T-helper 17 cell (primary cell): Measurements from ENCODE around the gene GET4. TPM values are rescaled to one million over a fixed set of nuclear protein-coding genes. Genes with fewer than 3 reads are reported as not detected.
"Not testable (repeated sequence)": the region's sequence is repeated elsewhere in the genome, so short reads cannot be mapped to it uniquely, and the experiment has no call there.

Experiments used
- ATAC-seq: fragments of 150-1000 bp; cut with Tn5 transposase; 2 replicates; pipeline ENCODE4 v1.10.0; 2021; ENCODE audit warnings: mild to moderate bottlenecking, moderate library complexity
- DNase-seq, 3 donors: peaks; one replicate each; pipeline versions ENCODE4 v3.0.0 to v3.0.0-alpha.2; 2020 to 2021
- H3K9me3 ChIP-seq: one replicate; pipeline ENCODE4 v1.7.0; 2013; ENCODE audit warnings: low read length, mild to moderate bottlenecking; ENCODE audit not compliant: control insufficient read depth, poor library complexity, severe bottlenecking
- H3K27ac Mint-ChIP-seq: one replicate; pipeline ENCODE4 v1.8.0; 2022; ENCODE audit warnings: mild to moderate bottlenecking, moderate library complexity, mixed read lengths
- H3K27me3 Mint-ChIP-seq: one replicate; pipeline ENCODE4 v1.8.0; 2022; ENCODE audit warnings: mixed read lengths
- H3K36me3 Mint-ChIP-seq: one replicate; pipeline ENCODE4 v1.8.0; 2022; ENCODE audit warnings: low read depth, mixed read lengths
- H3K4me1 Mint-ChIP-seq: one replicate; pipeline ENCODE4 v1.8.0; 2022; ENCODE audit warnings: mild to moderate bottlenecking, mixed read lengths
- H3K4me3 Mint-ChIP-seq: one replicate; pipeline ENCODE4 v1.8.0; 2022; ENCODE audit warnings: mild to moderate bottlenecking, moderate library complexity, mixed read lengths
- total RNA-seq, 4 donors: library from RNA in 2 of 4; stranded (reverse) in 2 of 4; gene quantifications; one replicate each; pipeline ENCODE4 v1.2.3 and lab custom pipeline; 2022 to 2026

The GET4 gene
- total RNA-seq, 2 donors from 2014 or later, result 58.5 to 81.0 TPM

GRCh38 chr7:907158-907980 lies 31.0 kb downstream of the GET4 start:
- Mint-ChIP-seq H3K36me3 (no peaks in the 10 kb centered on the region), H3K27ac (no peak overlapping the region), H3K27me3 (no peaks in the 10 kb centered on the region), H3K4me1 (peaks cover 9% of the 10 kb centered on the region), H3K4me3 (no peak overlapping the region)
- no peak for DNase-seq
- peak; percentile 14 for ATAC-seq
- H3K9me3 ChIP-seq, result no peaks in the 10 kb centered on the region

DNA sequence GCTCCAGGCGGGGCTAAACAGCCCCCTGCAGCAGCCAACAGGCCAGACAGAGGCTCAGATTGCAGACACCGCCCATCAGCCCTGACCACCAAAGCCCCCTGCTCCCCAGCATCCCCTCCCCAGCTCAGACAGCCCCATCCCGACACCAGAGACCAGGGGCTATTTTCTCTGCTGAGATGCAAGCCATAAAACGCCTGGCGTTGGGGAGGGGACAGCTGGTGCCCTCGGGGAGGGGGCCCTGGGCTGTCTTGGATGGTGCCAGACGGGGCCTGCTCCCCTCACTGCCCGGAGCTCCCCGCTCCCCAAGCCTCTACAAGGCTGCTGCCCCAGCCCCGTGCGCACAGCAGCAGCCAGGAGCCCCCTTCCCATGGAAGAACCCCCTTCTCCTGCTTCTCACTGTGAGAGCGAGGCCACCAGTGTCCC lies 31.8 kb downstream of the GET4 start:
- no peaks in the 10 kb centered on the region for H3K36me3 Mint-ChIP-seq
- H3K27me3 Mint-ChIP-seq, result no peaks in the 10 kb centered on the region
- peak overlapping the region; percentile 47 for H3K4me3 Mint-ChIP-seq
- DNase-seq (no peak), ATAC-seq (peak; percentile 3)
- no peaks in the 10 kb centered on the region for H3K9me3 ChIP-seq
- peaks cover 11% of the 10 kb centered on the region for H3K4me1 Mint-ChIP-seq
- H3K27ac Mint-ChIP-seq, result no peak overlapping the region

GRCh38 chr7:908591-909357 lies 32.4 kb downstream of the GET4 start:
- H3K4me1 Mint-ChIP-seq, result peaks cover 11% of the 10 kb centered on the region
- peak; percentile 75 for ATAC-seq
- peak; percentile 35 to 53 (median 49) for DNase-seq
- peak overlapping the region; percentile 47 for H3K4me3 Mint-ChIP-seq
- not testable (repeated sequence) for H3K27ac Mint-ChIP-seq, H3K36me3 Mint-ChIP-seq, H3K9me3 ChIP-seq, H3K27me3 Mint-ChIP-seq

GRCh38 chr7:909358-910329 lies 33.3 kb downstream of the GET4 start:
- DNase-seq, result no peak

GRCh38 chr7:910441-910861 lies 34.1 kb downstream of the GET4 start:
- ATAC-seq, result peak; percentile 17
- no peak for DNase-seq
- H3K36me3 Mint-ChIP-seq, result no peaks in the 10 kb centered on the region
- H3K4me1 Mint-ChIP-seq, result peaks cover 9% of the 10 kb centered on the region
- H3K9me3 ChIP-seq, result no peaks in the 10 kb centered on the region
- peak overlapping the region; percentile 73 for H3K4me3 Mint-ChIP-seq
- no peaks in the 10 kb centered on the region for H3K27me3 Mint-ChIP-seq
- no peak overlapping the region for H3K27ac Mint-ChIP-seq

More at GRCh38 chr7:909358-910329, 33.3 kb downstream of the GET4 start:
- peak overlapping the region; percentile 72 for H3K4me3 Mint-ChIP-seq
- H3K27me3 Mint-ChIP-seq, result no peaks in the 10 kb centered on the region
- H3K27ac Mint-ChIP-seq, result no peak overlapping the region
- H3K4me1 Mint-ChIP-seq, result peaks cover 11% of the 10 kb centered on the region
- H3K36me3 Mint-ChIP-seq, result no peaks in the 10 kb centered on the region
- no peaks in the 10 kb centered on the region for H3K9me3 ChIP-seq
- peak; percentile 35 for ATAC-seq

GRCh38 chr7:910931-911431 lies 34.6 kb downstream of the GET4 start:
- Mint-ChIP-seq H3K36me3 (no peaks in the 10 kb centered on the region), H3K4me1 (peaks cover 9% of the 10 kb centered on the region), H3K27me3 (no peaks in the 10 kb centered on the region), H3K4me3 (no peak overlapping the region), H3K27ac (no peak overlapping the region)
- H3K9me3 ChIP-seq, result no peaks in the 10 kb centered on the region
- DNase-seq (no peak), ATAC-seq (no peak)

- DNase-seq, result no peak
- no peak for ATAC-seq
- Mint-ChIP-seq H3K4me3 (no peak overlapping the region), H3K27me3 (no peaks in the 10 kb centered on the region), H3K4me1 (peaks cover 12% of the 10 kb centered on the region), H3K36me3 (no peaks in the 10 kb centered on the region), H3K27ac (no peak overlapping the region)
- H3K9me3 ChIP-seq, result no peaks in the 10 kb centered on the region
Measured at GRCh38 chr7:911791-912480, 35.6 kb downstream of the GET4 start.

- Mint-ChIP-seq H3K36me3 (no peaks in the 10 kb centered on the region), H3K27me3 (no peaks in the 10 kb centered on the region), H3K4me3 (no peak overlapping the region), H3K4me1 (peaks cover 9% of the 10 kb centered on the region), H3K27ac (peak overlapping the region; percentile 60)
- H3K9me3 ChIP-seq, result no peaks in the 10 kb centered on the region
- ATAC-seq (no peak), DNase-seq (no peak)
Measured at GRCh38 chr7:913736-914520, 37.6 kb downstream of the GET4 start.

DNA sequence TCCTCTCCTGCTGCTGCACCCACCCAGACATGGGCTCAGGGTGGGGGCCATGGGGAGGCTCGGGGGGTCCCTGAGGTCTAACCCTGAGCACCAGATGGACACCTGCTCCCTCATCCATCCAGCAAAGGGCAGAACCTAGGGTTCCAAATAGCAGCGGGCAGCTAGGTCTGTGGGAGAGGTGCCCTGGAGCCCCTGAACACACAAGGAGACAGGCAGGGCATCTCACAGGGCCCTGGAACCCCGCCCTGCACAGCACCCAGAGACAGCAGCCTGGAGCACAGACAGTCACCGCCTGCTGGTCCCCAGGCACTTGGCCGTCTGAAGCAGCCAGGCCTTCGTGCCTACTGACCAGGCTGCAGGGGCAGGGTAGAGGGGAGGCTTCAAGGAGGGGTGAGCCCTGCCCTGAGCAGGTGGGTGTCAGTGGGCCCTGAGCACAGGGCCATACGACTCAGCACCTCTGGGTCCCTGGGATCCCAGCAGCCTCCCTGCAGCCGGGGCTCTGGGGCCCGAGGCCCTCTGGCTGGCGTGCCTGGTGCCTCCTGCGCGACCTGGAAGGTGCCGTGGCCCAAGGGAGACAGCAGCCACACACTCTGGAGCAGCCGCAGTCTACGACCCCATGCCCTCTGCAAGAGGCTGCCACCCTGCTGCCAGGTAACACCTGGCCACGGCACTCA lies 38.3 kb downstream of the GET4 start:
- ATAC-seq (no peak), DNase-seq (no peak)
- Mint-ChIP-seq H3K4me3 (no peak overlapping the region), H3K4me1 (peaks cover 12% of the 10 kb centered on the region), H3K27ac (no peak overlapping the region), H3K36me3 (peaks cover 2% of the 10 kb centered on the region), H3K27me3 (no peaks in the 10 kb centered on the region)
- H3K9me3 ChIP-seq, result no peaks in the 10 kb centered on the region

DNA sequence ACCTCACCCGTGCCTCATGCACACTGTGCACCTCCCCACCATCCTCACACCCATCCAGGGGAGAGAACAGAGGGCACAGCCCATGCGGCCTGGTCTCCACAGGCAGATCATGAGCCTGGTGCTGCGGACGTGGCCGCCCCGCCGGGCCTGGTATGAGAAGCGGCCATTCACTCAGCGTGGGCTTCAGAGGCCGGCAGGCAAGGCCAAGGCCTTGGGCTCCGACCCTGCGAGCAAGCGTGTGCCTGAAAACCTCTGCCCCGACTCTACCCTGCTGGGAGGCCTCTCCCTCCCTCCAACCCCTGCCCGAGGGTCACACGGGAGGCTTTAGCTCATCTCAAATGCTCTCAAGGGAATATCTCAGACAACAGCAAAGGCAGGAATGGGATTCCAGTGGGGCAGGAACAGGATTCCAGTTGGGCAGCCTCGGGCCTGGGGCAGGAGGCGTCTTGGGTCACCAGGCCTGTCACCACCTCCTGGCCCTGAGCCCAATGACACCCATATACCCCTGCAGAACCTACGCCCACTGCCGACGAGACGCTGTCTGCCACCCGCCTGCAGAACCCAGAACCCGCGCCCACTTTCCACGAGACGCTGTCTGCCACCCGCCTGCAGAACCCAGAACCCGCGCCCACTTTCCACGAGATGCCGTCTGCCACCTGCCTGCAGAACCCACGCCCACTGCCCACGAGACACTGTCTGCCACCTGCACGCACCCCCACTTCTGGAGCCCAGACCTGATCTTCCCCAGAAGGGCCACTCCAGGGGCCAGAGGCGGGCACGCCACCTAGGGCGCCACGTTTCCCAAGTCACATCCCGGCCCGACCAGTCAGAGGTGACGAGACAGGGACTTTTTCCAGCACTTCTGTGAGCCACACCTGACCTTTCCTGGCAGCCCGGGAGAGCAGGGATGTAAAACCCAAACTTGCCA lies 39.2 kb downstream of the GET4 start:
- ATAC-seq (no peak), DNase-seq (peak in 1 of 3 donors; percentile 6)

More for the DNA sequence above, 39.2 kb downstream of the GET4 start:
- Mint-ChIP-seq H3K4me1 (peaks cover 8% of the 10 kb centered on the region), H3K27ac (no peak overlapping the region), H3K4me3 (no peak overlapping the region), H3K27me3 (no peaks in the 10 kb centered on the region), H3K36me3 (peaks cover 2% of the 10 kb centered on the region)
- H3K9me3 ChIP-seq, result no peaks in the 10 kb centered on the region
